ENCODE measurements around the gene LEMD1.
"Not testable (repeated sequence)": the region's sequence is repeated elsewhere in the genome, so short reads cannot be mapped to it uniquely, and the experiment has no call there.

Gene LEMD1

DNA sequence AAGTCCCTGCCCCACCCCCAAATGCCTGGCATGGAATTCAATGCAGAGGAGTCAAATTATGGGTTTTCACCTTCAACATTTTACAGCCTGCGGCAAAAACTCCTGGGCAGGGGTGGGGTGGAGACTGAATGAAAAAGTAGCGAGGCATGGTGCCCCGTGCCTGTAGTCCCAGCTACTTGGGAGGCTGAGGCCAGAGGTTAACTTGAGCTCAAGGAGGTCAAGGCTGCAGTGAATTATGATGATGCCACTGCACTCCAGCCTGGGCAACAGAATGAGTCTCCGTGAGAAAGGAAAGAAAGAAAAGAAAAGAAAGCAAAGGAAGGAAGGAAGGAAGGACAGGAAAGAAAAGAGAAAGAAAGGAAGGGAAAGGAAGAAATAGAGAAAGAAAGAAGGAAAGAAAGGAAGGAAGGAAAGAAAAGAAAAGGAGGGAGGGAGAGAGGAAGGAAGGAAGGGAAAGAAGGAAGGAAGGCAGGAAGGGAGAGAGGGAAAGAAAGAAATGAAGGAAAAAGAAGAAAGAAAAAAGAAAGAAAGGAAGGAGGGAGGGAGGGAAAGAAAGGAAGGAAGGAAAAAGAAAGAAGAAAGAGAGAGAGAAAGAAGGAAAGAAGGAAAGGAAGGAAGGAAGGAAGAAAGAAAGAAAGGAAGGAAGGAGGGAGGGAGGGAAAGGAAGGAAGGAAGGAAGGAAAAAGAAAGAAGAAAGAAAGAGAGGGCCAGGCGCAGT, 11.1 kb downstream of the LEMD1 start:
- Histone ChIP-seq H3K4me1 (ENCODE audit: control insufficient read depth in 5 of 5, insufficient read depth in 5 of 5, low read length in 5 of 5) (no peaks in the 10 kb centered on the region), H3K27ac (ENCODE audit: low read depth, low read length) (no peak overlapping the region), H3K9me3 (ENCODE audit: control insufficient read depth in 5 of 5, low read length in 5 of 5) (no peaks in the 10 kb centered on the region), H3K4me3 (ENCODE audit: low read depth in 1 of 5, low read length in 5 of 5) (no peak overlapping the region), H3K27me3 (ENCODE audit: control insufficient read depth in 5 of 5, insufficient read depth in 4 of 5, low read length in 5 of 5) (peaks cover 0 to 7% (median 0%) of the 10 kb centered on the region in 5 donors), H3K9ac (ENCODE audit: low read length in 5 of 5) (no peak overlapping the region), H3K36me3 (ENCODE audit: control insufficient read depth in 5 of 5, insufficient read depth in 5 of 5, low read length in 5 of 5) (no peaks in the 10 kb centered on the region)

DNA sequence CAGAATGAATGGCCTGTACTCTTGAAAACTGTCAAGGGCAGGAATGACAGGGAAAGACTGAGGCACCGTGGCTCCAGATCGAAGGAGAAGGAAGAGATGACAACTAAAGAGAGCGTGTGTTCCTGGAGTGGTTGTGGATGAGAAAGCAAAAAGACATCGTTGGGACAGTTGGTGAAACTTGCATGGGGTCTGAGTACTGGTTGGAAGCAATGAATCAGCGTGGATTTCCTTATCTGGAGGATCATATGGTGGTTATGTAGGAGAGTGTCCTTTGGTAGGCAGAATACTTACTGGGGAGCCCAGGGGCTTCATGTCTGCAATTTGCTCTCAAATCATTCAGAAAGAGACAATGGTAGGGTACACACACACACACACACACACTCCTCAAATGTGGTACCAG, 13.9 kb downstream of the LEMD1 start:
- Histone ChIP-seq H3K9ac (ENCODE audit: low read length in 5 of 5) (no peak overlapping the region), H3K4me3 (ENCODE audit: low read depth in 1 of 5, low read length in 5 of 5) (no peak overlapping the region), H3K9me3 (ENCODE audit: control insufficient read depth in 5 of 5, low read length in 5 of 5) (no peaks in the 10 kb centered on the region), H3K27me3 (ENCODE audit: control insufficient read depth in 5 of 5, insufficient read depth in 4 of 5, low read length in 5 of 5) (peaks cover 0 to 7% (median 0%) of the 10 kb centered on the region in 5 donors), H3K27ac (ENCODE audit: low read depth, low read length) (no peak overlapping the region), H3K36me3 (ENCODE audit: control insufficient read depth in 5 of 5, insufficient read depth in 5 of 5, low read length in 5 of 5) (no peaks in the 10 kb centered on the region), H3K4me1 (ENCODE audit: control insufficient read depth in 5 of 5, insufficient read depth in 5 of 5, low read length in 5 of 5) (no peaks in the 10 kb centered on the region)

DNA sequence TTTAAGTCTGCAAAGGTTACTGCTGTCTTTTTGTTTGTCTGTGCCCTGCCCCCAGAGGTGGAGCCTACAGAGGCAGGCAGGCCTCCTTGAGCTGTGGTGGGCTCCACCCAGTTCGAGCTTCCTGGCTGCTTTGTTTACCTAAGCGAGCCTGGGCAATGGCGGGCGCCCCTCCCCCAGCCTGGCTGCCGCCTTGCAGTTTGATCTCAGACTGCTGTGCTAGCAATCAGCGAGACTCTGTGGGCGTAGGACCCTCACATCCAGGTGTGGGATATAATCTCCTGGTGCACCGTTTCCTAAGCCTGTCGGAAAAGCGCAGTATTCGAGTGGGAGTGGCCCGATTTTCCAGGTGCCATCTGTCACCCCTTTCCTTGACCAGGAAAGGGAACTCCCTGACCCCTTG, 15.6 kb downstream of the LEMD1 start:
- not testable (repeated sequence) for H3K4me3 ChIP-seq (ENCODE audit: low read depth in 1 of 5, low read length in 5 of 5); H3K27me3 ChIP-seq (ENCODE audit: control insufficient read depth in 5 of 5, insufficient read depth in 4 of 5, low read length in 5 of 5); H3K9me3 ChIP-seq (ENCODE audit: control insufficient read depth in 5 of 5, low read length in 5 of 5); H3K9ac ChIP-seq (ENCODE audit: low read length in 5 of 5); H3K36me3 ChIP-seq (ENCODE audit: control insufficient read depth in 5 of 5, insufficient read depth in 5 of 5, low read length in 5 of 5); H3K4me1 ChIP-seq (ENCODE audit: control insufficient read depth in 5 of 5, insufficient read depth in 5 of 5, low read length in 5 of 5); H3K27ac ChIP-seq (ENCODE audit: low read depth, low read length)

- not testable (repeated sequence) for H3K4me3 ChIP-seq (ENCODE audit: low read depth in 1 of 5, low read length in 5 of 5)
Measured at GRCh38 chr1:205404484-205404883, 17.4 kb downstream of the LEMD1 start.

GRCh38 chr1:205398586-205398985, 23.3 kb downstream of the LEMD1 start:
- Histone ChIP-seq H3K4me1 (ENCODE audit: control insufficient read depth in 5 of 5, insufficient read depth in 5 of 5, low read length in 5 of 5) (no peaks in the 10 kb centered on the region), H3K9me3 (ENCODE audit: control insufficient read depth in 5 of 5, low read length in 5 of 5) (no peaks in the 10 kb centered on the region), H3K27ac (ENCODE audit: low read depth, low read length) (no peak overlapping the region), H3K4me3 (ENCODE audit: low read depth in 1 of 5, low read length in 5 of 5) (no peak overlapping the region), H3K9ac (ENCODE audit: low read length in 5 of 5) (no peak overlapping the region), H3K36me3 (ENCODE audit: control insufficient read depth in 5 of 5, insufficient read depth in 5 of 5, low read length in 5 of 5) (no peaks in the 10 kb centered on the region), H3K27me3 (ENCODE audit: control insufficient read depth in 5 of 5, insufficient read depth in 4 of 5, low read length in 5 of 5) (peaks cover 0 to 3% (median 0%) of the 10 kb centered on the region in 5 donors)

More at GRCh38 chr1:205404484-205404883, 17.4 kb downstream of the LEMD1 start:
- H3K9ac ChIP-seq (ENCODE audit: low read length in 5 of 5); H3K4me1 ChIP-seq (ENCODE audit: control insufficient read depth in 5 of 5, insufficient read depth in 5 of 5, low read length in 5 of 5); H3K27ac ChIP-seq (ENCODE audit: low read depth, low read length); H3K27me3 ChIP-seq (ENCODE audit: control insufficient read depth in 5 of 5, insufficient read depth in 4 of 5, low read length in 5 of 5); H3K9me3 ChIP-seq (ENCODE audit: control insufficient read depth in 5 of 5, low read length in 5 of 5); H3K36me3 ChIP-seq (ENCODE audit: control insufficient read depth in 5 of 5, insufficient read depth in 5 of 5, low read length in 5 of 5): not testable (repeated sequence)

DNA sequence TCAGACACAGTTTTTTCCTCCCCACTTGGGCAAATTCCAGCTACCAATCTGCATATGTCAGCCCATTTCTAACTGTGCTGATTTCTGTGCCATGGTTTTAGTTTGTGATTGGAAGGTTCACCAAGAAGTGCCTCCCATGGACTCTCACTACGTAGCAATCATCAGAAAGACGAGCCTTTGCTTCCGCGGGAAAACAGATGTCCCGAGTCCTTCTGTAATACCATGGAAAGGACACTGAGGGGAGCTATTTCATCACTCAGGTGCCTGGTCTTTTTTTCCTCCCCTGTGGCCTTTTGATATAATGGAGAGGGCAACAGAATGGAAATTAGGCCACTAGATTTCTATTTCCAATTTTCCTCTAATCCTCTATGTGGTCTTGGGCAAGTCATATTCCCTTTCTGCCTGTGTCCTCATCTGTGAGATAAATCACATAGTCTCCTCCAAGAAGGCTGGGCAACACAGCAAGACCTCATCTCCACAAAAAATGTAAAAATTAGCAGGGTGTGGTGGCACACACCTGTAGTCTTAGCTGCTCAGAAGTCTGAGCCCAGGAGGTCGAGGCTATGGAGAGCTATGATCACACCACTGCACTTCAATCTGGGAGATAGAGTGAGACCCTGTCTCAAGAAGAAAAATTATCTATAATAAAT, 24.8 kb downstream of the LEMD1 start:
- Histone ChIP-seq H3K27ac (ENCODE audit: low read depth, low read length) (no peak overlapping the region), H3K36me3 (ENCODE audit: control insufficient read depth in 5 of 5, insufficient read depth in 5 of 5, low read length in 5 of 5) (no peaks in the 10 kb centered on the region), H3K9ac (ENCODE audit: low read length in 5 of 5) (no peak overlapping the region), H3K27me3 (ENCODE audit: control insufficient read depth in 5 of 5, insufficient read depth in 4 of 5, low read length in 5 of 5) (peaks cover 0 to 3% (median 0%) of the 10 kb centered on the region in 5 donors), H3K9me3 (ENCODE audit: control insufficient read depth in 5 of 5, low read length in 5 of 5) (no peaks in the 10 kb centered on the region), H3K4me1 (ENCODE audit: control insufficient read depth in 5 of 5, insufficient read depth in 5 of 5, low read length in 5 of 5) (no peaks in the 10 kb centered on the region), H3K4me3 (ENCODE audit: low read depth in 1 of 5, low read length in 5 of 5) (no peak overlapping the region)

- Histone ChIP-seq H3K9me3 (ENCODE audit: control insufficient read depth in 5 of 5, low read length in 5 of 5) (no peaks in the 10 kb centered on the region), H3K4me1 (ENCODE audit: control insufficient read depth in 5 of 5, insufficient read depth in 5 of 5, low read length in 5 of 5) (no peaks in the 10 kb centered on the region), H3K27ac (ENCODE audit: low read depth, low read length) (no peak overlapping the region), H3K36me3 (ENCODE audit: control insufficient read depth in 5 of 5, insufficient read depth in 5 of 5, low read length in 5 of 5) (no peaks in the 10 kb centered on the region), H3K27me3 (ENCODE audit: control insufficient read depth in 5 of 5, insufficient read depth in 4 of 5, low read length in 5 of 5) (peaks cover 3 to 8% (median 5%) of the 10 kb centered on the region in 5 donors), H3K4me3 (ENCODE audit: low read depth in 1 of 5, low read length in 5 of 5) (no peak overlapping the region), H3K9ac (ENCODE audit: low read length in 5 of 5) (no peak overlapping the region)
Measured at GRCh38 chr1:205395616-205396015, 26.2 kb downstream of the LEMD1 start.

DNA sequence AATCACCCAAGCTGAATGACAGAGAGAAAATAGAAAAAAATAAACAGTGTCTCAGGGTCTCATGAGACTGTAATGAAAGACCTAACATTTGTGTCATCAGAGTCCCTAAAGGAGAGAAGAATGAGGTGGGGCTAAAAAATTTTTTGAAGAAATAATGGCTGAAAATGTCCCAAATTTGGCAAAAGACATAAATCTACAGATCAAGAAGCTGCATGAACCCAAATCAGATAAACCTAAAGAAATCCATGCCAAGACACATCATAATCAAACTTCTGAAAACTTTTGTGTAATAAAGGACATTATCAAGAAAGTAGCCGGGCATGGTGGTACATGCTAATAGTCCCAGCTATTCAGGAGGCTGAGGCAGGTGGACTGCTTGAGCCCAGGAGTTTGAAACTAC, 29.2 kb downstream of the LEMD1 start:
- Histone ChIP-seq H3K27me3 (ENCODE audit: control insufficient read depth in 5 of 5, insufficient read depth in 4 of 5, low read length in 5 of 5) (peaks cover 3 to 12% (median 4%) of the 10 kb centered on the region in 5 donors), H3K4me1 (ENCODE audit: control insufficient read depth in 5 of 5, insufficient read depth in 5 of 5, low read length in 5 of 5) (no peaks in the 10 kb centered on the region), H3K4me3 (ENCODE audit: low read depth in 1 of 5, low read length in 5 of 5) (no peak overlapping the region), H3K27ac (ENCODE audit: low read depth, low read length) (no peak overlapping the region), H3K9ac (ENCODE audit: low read length in 5 of 5) (no peak overlapping the region), H3K9me3 (ENCODE audit: control insufficient read depth in 5 of 5, low read length in 5 of 5) (no peaks in the 10 kb centered on the region), H3K36me3 (ENCODE audit: control insufficient read depth in 5 of 5, insufficient read depth in 5 of 5, low read length in 5 of 5) (no peaks in the 10 kb centered on the region)

DNA sequence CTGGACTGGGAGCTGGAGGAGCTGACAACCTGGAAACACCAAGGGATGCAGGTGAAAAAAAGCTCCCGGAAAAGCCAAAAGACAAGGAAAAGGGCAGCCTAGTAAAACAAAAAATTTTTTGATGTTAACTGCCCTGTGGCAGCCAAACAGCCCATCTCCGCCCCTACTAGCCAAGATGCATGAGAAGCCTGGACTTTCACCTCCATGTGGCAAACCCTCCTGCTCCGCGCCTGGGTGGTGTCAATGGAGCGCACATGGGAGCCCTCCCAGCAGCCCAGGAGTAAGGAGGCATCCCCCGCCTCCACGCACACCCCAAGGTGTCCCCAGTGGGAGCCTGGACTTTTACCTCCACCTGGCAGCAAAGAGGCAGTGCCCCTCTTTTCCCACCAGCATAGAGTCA, 30.5 kb downstream of the LEMD1 start:
- H3K4me1 ChIP-seq (ENCODE audit: control insufficient read depth in 5 of 5, insufficient read depth in 5 of 5, low read length in 5 of 5): no peaks in the 10 kb centered on the region

DNA sequence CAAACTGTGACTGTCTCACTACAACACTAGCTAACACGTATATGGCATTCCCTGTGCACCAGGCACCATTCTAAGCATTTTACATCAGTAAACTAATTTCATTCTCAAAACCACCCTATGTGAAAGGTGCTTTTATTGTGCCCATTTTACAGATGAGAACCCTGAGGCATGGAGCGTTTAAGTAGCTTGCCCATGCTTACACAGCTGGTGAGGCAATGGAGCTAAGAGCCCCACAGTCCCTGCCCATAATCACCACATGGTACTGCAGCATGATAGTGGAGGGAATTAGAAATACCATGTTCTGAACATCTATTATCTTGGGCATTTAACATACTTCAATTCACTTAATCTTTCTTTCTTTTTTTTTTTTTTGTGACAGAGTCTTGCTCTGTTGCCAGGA, 34.0 kb downstream of the LEMD1 start:
- Histone ChIP-seq H3K4me3 (ENCODE audit: low read depth in 1 of 5, low read length in 5 of 5) (no peak overlapping the region), H3K4me1 (ENCODE audit: control insufficient read depth in 5 of 5, insufficient read depth in 5 of 5, low read length in 5 of 5) (no peaks in the 10 kb centered on the region), H3K9ac (ENCODE audit: low read length in 5 of 5) (no peak overlapping the region), H3K27me3 (ENCODE audit: control insufficient read depth in 5 of 5, insufficient read depth in 4 of 5, low read length in 5 of 5) (peaks cover 3 to 12% (median 7%) of the 10 kb centered on the region in 5 donors), H3K9me3 (ENCODE audit: control insufficient read depth in 5 of 5, low read length in 5 of 5) (no peaks in the 10 kb centered on the region), H3K27ac (ENCODE audit: low read depth, low read length) (no peak overlapping the region), H3K36me3 (ENCODE audit: control insufficient read depth in 5 of 5, insufficient read depth in 5 of 5, low read length in 5 of 5) (no peaks in the 10 kb centered on the region)

More for the DNA sequence above, 30.5 kb downstream of the LEMD1 start:
- Histone ChIP-seq H3K27ac (ENCODE audit: low read depth, low read length) (no peak overlapping the region), H3K27me3 (ENCODE audit: control insufficient read depth in 5 of 5, insufficient read depth in 4 of 5, low read length in 5 of 5) (peaks cover 3 to 12% (median 4%) of the 10 kb centered on the region in 5 donors), H3K4me3 (ENCODE audit: low read depth in 1 of 5, low read length in 5 of 5) (no peak overlapping the region), H3K36me3 (ENCODE audit: control insufficient read depth in 5 of 5, insufficient read depth in 5 of 5, low read length in 5 of 5) (no peaks in the 10 kb centered on the region), H3K9ac (ENCODE audit: low read length in 5 of 5) (no peak overlapping the region), H3K9me3 (ENCODE audit: control insufficient read depth in 5 of 5, low read length in 5 of 5) (no peaks in the 10 kb centered on the region)

Data from subcutaneous abdominal adipose tissue (tissue), 5 donors.